ENCODE data around the gene SEPTIN8. TPM values are rescaled to one million over a fixed set of nuclear protein-coding genes. Genes with fewer than 3 reads are reported as not detected.

Gene SEPTIN8
- 20.5 and 43.4 TPM in 2 replicates for total RNA-seq

GRCh38 chr5:132777209-132778069 is at the start of gene SEPTIN8:
Gene SEPTIN8 (minus strand): TSS chr5:132777239. CDS start chr5:132777137, 102 bp downstream.

GRCh38 chr5:132812781-132813598 is 36.0 kb upstream of the SEPTIN8 start, which contains the start of gene SOWAHA:
Gene SOWAHA (plus strand): TSS chr5:132813302. CDS start chr5:132813622, 320 bp downstream.

GRCh38 chr5:132746954-132747615 is 30.0 kb downstream of the SEPTIN8 start, which contains the start of gene CCNI2:
Gene CCNI2 (plus strand): TSS chr5:132747426. CDS start chr5:132747496, 70 bp downstream.

GRCh38 chr5:132736853-132737833 is 39.9 kb downstream of the SEPTIN8 start, which contains the start of gene KIF3A:
Gene KIF3A (minus strand): TSS chr5:132737546. CDS start chr5:132737419, 127 bp downstream.

Other genes with a start within 250 kb of the SEPTIN8 start
- gene IL5, start 233.7 kb downstream of the SEPTIN8 start, total RNA-seq, result not detected in 2 replicates
- gene RAD50, start 220.3 kb downstream of the SEPTIN8 start, total RNA-seq, result 39.3 and 86.1 TPM in 2 replicates
- not detected in 2 replicates for gene IL13, start 119.1 kb downstream of the SEPTIN8 start, total RNA-seq
- gene IL4, start 103.2 kb downstream of the SEPTIN8 start, total RNA-seq, result not detected in 2 replicates
- gene KIF3A, start 39.7 kb downstream of the SEPTIN8 start, total RNA-seq, result 10.6 and 14.4 TPM in 2 replicates
- gene CCNI2, start 29.8 kb downstream of the SEPTIN8 start, total RNA-seq, result 0.28 TPM in 1 of 2 replicates, not detected in the other
- gene SOWAHA, start 36.1 kb upstream of the SEPTIN8 start, total RNA-seq, result not detected in 2 replicates
- gene SHROOM1, start 53.4 kb upstream of the SEPTIN8 start, total RNA-seq, result 0.68 and 3.1 TPM in 2 replicates
- gene GDF9, start 89.2 kb upstream of the SEPTIN8 start, total RNA-seq, result 0.34 and 0.57 TPM in 2 replicates
- gene UQCRQ, start 89.4 kb upstream of the SEPTIN8 start, total RNA-seq, result 67.3 and 107 TPM in 2 replicates
- under 0.01 and 0.28 TPM in 2 replicates for gene LEAP2, start 96.4 kb upstream of the SEPTIN8 start, total RNA-seq
- gene AFF4, start 186.4 kb upstream of the SEPTIN8 start, total RNA-seq, result 49.6 and 94.7 TPM in 2 replicates
- gene ZCCHC10, start 249.3 kb upstream of the SEPTIN8 start, total RNA-seq, result 14.4 and 15.4 TPM in 2 replicates